NCI-H524 treated with DMSO at 0.1 percent for 48 hours (cell line): ENCODE measurements around the gene SV2B.
A peak's percentile ranks its signal among the peaks of the same experiment; 100 is the strongest.

Experiments used
- DNase-seq: peaks from one replicate; lab custom pipeline; 2025; lab: John Stamatoyannopoulos, UW

SV2B gene

DNA sequence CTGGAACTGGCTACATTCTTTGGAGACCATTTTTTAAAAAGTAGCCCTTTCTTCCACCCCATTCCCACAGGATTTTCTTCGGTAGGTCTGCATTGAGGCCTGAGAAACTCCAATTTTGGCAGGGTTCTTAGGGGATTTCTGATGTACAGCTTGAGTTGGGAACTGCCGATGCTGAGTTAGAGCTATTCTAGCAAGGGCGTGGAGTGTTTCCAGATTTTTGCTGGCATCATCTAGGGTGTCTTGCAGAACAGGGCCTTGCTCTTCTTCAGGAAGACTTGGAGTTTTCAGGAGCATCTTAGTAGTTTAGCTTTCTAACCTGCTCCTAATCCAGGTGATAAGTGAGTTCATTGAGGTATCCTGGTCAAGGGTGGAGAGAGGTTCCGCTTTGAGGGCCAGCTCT is 41.0 kb downstream of the SV2B start:
- no peak for DNase-seq

DNA sequence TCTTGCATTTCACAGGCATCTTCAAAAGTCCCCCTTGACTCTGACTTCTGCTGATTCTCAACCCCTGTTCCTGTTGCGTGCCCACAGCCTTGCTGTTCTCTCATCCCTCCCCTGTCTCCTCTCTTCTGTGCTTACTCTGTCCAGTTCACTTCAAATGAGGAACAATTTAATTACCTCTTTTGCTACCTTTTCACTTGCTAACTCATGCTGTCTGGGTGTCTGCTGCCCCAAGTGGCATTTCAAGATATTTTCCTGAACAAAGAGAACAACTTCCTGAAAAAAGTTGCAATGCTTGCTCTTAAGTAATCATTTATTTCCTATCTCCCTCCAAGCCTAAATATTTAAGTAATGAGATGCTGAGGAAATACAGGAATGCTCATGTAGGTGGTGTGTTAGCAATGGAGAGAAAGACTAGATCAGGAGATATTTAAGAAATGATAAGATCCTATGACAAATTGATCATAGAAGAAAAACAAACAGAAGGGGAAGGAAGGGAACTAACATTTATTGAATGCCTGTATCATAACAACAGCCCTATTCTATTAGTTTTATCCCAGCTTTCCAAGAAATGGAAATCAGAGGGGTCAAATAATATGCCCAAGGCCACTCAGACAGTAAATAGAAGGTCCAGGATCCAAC is 42.2 kb downstream of the SV2B start:
- no peak for DNase-seq

GRCh38 chr15:91142946-91143345 is 42.9 kb downstream of the SV2B start:
- DNase-seq = no peak

DNA sequence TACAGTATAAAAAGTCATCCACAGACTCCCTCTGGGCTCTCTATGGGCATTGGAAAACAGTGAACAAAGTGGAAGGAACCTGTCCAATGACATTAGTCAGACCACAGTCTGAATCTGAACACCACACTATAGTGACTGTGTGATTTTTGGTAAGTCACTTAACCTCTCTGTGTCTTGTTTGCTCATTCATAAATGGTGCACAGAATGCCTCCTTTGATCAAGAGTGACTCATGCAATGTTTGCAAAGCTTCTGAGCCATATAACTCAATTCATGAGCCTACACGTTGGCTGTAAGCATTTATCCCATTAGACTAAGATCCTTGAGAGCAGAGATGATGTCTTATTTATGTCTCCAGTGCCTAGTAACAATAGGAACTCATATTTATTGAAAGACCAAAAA is 46.7 kb downstream of the SV2B start:
- no peak for DNase-seq

GRCh38 chr15:91148243-91148642 is 48.2 kb downstream of the SV2B start:
- no peak for DNase-seq

- peak; percentile 98 for DNase-seq
Observed at GRCh38 chr15:91150502-91151160, 50.6 kb downstream of the SV2B start.

DNA sequence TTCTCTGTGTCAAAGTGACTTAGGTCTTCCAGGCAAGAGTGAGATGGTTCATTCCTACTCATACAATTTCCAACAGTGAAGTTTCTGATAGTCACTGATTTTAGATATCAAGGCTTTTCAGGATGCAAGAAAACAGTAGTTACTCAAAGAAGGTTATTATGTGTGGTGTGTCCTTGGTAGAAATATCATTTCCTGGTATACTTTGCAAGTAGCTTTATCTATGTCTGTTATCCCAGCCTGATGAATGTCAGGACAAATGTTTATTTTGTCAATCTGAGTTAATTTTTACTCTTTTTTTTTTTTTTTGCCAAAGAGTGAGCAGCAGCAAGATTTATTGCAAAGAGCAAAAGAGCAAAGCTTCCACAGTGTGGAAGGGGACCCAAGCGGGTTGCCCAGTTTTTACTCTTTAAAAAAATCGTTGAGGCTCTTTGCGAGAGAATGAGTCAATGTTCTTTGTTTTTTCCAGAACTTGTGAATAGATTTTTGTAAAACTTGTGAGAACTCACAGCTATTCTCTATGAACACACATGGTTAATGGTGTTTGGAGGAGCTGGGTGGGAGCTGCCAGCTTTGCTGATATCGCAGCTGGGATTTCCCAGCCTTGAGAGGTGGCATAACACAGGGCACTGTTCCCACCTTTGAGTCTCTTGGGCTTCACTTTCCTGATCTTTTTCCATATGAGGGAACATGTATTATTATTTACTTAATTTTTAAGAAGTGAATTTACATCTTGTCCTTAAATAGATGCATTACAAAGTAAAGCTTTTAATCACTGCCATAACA is 51.9 kb downstream of the SV2B start:
- no peak for DNase-seq

- DNase-seq = no peak
Observed at GRCh38 chr15:91152896-91153581, 53.0 kb downstream of the SV2B start.

GRCh38 chr15:91153954-91154353 is 53.9 kb downstream of the SV2B start:
- DNase-seq = no peak

DNA sequence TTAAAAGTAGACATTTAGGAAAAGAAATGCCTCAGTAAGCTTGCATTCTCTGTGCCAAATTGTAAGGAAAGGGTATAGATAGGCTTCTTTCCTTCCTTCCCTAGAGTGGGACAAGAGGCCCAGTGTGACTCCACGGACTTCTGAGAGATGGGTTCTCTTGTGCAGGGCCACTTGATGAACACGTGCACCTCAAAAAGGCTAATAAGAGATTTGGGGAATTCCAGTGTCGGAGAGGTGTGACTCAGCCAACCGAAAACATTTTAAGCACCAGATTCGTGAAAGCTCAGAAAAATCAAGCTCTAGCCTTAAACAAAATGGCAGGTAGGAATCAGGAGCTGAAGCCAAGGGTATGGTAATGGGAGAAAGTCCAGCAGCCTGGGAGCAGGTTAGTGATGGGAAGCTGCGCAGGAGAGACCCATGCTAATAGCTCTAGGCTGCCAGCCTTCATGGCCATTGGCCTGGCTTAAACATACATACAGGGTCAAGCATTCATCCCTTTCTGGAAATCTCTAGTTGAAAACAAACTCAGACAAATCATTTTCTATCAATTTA is 56.2 kb downstream of the SV2B start:
- DNase-seq = no peak

DNA sequence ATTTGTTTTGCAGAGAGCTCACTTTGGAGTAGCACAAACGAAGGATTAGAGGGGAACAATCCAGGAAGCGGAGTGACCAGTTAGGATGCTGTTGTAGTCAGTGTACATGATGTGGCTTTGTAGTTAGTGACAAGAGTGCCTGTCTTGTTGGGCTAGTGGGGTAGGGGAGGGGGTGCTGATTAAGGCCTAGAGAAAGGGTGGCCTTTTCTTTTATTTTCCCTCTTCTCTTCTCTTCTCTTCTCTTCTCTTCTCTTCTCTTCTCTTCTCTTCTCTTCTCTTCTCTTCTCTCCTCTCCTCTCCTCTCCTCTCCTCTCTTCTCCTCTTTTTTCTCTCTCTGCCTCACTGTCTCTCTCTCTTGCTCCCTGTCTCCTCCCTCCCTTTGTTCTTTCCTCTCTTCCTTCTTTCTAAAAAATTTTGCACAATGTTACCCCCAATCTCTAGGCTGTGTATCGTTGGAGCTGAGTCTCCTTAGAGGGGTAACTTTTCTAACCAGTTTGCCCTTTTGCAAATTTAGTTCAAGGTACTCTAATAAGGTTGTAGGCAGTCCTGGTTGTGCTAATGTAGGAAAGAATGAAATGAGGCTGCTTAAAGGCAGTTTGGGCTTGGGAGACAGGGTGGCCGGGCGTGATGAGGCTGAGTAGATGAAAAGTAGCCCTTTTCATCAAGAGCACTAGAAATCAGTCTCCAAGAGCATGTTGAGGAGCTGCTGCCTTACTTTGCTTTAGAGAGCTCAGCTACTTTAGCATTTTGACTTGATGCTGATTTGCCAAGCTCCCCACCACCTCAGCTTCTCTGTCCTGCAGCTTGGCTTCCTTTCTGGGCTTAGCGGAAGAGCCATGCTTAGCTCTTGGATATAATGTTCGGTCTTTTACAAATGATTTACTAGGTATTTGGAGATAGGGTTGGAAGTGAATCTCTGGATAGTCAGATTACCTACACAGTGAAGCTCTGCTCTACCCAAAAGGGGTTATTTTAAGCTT is 58.6 kb downstream of the SV2B start:
- no peak for DNase-seq

- no peak for DNase-seq
Observed at GRCh38 chr15:91165850-91166249, 65.8 kb downstream of the SV2B start.

GRCh38 chr15:91168457-91168856 is 68.4 kb downstream of the SV2B start:
- no peak for DNase-seq

DNA sequence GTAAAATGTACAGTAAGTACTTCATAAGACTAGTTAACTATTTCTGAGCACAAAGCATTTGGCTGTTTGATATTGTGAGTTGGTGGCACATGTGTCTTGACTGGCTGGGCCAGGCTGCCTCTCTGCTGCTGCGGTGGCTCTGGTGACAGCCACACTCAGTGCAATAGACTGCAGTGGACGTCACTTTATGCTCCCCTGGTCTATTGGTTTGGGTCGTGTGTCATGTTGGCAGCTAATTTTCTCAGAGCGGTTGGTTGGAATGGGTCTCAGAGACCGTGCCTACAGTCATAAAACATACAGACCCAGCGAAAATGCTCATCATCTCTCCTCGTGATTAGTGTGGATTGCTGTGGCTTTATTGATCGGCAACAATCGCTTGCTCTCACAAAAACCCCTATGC is 71.3 kb downstream of the SV2B start:
- DNase-seq = no peak

- no peak for DNase-seq
Observed at GRCh38 chr15:91182101-91182500, 82.0 kb downstream of the SV2B start.

DNA sequence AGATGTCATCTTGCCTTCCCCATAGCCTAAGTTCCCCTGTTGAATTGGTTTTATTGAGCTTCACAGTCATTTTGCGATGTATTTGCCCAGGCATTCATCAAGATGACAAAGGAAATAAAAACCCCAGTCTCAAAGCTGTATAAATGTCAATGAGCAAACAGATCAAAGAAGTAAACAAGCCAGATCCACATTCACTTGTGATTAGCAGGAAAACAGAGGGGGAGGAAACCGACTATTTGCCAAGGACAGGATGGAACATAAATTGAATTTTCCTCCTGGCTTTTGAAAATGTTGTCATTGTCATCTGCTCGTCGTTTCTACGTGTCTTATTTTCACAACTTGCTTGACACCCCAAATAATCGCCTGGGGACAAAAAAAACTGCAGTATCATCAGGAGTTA is 83.5 kb downstream of the SV2B start:
- no peak for DNase-seq

- DNase-seq = no peak
Observed at GRCh38 chr15:91184441-91184840, 84.4 kb downstream of the SV2B start.

- DNase-seq = peak; percentile 74
Observed at GRCh38 chr15:91186904-91187656, 87.0 kb downstream of the SV2B start.

- no peak for DNase-seq
Observed at GRCh38 chr15:91192285-91192684, 92.2 kb downstream of the SV2B start.

DNA sequence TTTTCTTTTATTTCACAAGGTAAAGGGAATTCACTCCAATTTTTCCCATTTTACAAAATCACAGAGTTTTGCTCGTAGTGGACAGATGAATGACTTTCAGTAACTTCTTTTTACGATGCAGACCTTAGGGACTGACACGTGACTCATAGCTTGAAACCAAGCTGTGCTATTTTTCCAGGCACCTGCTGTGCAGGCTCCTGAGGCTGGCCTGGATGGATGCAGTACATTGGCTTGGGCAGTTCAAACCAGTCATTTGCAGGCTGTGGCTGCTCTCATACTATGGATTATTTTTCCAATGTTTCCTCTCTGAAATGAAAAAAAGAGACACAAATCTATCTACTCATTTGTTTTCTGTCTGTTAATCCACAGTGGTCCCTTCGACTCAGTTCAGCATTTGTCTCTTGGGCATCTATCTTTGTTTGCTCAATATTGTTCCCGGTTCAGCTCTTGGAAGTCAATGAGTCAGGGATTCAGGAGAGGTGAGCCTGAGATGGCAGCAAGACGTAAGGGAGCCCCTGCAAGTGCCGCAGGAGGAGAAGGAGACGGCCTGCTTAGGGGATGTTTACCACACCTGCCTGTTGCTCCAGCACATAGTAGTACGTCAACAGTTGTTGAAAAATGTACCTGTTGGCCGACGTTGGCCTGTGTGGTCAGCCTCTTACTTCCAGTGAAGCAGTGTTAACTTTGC is 92.8 kb downstream of the SV2B start:
- DNase-seq = no peak
